ENCODE results near the gene LRRC30.

Gene LRRC30

GRCh38 chr18:7242926-7243325 lies 12.0 kb downstream of the LRRC30 start:
- no peak for DNase-seq

DNA sequence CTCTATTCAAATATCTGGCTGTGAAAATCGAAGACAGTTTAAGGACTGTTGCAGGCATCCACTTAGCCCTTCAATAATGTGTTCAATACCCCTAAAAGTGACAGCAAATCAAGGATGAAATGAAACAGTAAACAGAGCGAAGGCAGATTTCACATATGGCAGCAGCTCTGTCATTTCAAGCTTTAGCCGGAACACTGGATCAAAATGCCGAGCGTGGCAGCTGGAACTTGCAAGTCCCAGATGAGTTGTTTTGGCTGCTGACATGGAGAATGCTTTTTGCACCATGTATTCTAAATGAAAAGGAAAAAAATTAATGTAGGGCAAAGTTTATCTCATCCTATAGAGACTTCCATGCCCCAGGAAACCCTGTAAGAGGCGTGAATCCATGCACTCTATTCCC lies 18.0 kb downstream of the LRRC30 start:
- DNase-seq = no peak

- DNase-seq = no peak
Measured at GRCh38 chr18:7254163-7254562, 23.3 kb downstream of the LRRC30 start.

DNA sequence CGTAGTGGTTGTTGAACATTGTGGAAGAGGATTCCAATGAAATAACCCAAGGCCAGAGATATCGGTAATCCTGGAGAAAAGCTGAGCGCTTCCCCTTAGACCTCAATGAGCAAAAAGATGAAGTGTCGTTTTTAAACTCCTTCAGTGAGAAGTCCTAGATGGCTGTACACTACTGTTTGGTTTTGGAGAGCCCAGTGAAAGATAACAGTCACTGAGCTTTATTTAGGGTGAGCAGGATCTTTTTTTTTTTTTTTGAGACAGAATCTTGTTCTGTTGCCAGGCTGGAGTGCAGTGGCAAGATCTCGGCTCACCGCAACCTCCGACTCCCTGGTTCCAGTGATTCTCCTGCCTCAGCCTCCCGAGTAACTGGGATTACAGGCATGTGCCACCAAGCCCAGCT lies 24.2 kb downstream of the LRRC30 start:
- DNase-seq = no peak

- DNase-seq = no peak
Measured at GRCh38 chr18:7255643-7256042, 24.8 kb downstream of the LRRC30 start.

DNA sequence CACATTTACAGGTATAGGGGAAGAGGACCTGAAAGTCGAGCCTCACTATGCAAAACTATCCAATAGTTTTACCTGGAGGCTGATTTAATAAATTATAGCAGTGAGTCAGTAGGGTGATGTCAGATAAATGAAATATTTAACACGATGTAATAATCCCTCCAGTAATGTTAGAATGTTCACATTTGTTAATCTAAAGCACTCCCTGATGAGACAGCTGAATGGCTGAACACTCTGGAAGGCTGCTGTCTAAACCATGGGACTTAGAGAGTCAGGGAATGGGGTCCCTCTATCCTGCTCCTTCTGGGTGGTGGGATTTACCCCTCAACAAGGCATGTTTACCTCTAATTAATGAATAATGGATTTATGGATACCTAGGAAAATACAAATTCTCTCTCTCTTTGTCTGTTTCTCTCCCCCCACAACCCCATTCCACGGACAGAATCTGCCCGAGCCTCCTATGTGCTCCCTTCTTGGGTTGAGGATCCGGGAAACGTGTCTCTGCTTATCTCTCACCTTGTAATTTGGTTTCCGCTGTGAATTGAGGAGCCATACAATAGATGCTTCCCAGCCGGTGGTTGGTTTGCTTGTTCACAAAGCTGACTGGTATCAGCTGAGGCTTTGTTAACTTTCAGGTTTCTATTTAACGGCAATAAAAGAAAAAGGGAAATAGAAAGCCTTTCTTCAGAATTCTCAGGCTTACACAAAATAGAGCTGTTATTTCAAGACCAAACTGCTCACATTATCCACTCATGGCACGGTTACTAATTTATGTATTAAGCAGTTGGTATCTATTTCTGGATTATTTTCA lies 25.9 kb downstream of the LRRC30 start:
- DNase-seq = no peak

- DNase-seq = no peak
Measured at GRCh38 chr18:7257426-7257740, 26.5 kb downstream of the LRRC30 start.

DNA sequence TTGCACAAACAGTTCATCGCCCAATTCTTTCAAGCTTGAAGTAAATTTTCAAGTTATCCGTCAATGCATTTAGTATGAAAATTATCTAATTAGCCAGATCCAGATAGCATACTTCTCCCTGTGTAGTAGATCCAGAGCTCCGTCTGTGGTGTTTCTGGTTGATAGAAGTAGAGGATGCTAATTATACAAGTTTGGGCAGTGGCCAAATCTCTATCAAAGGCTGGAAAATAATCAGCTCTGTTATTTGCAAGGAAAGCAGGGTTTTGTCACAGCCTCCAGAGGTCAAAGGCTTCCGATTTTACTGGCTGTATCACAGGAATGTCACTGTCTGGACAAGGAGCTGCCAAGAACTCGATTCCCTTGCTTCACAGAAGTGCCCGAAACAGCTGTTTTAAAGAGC lies 28.6 kb downstream of the LRRC30 start:
- DNase-seq = no peak

- no peak for DNase-seq
Measured at GRCh38 chr18:7261199-7261598, 30.3 kb downstream of the LRRC30 start.

DNA sequence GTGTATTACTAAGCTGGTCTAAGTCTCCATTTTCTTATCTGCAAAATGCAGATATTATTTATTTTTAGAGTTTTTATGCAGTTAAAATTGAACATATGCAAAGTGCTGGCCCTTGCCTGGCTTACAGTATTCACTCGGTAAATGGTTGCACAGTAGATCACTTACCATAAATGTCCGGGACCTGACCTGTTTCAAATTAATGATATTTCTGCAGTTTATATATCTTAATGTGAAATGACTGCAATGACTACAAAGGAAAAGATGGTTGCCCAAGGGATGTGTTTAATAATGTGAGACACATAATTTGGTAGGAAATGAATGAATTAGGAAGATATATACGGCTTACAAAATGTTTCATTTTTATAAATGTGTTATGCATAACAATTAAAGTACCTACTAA lies 37.1 kb downstream of the LRRC30 start:
- DNase-seq = no peak

DNA sequence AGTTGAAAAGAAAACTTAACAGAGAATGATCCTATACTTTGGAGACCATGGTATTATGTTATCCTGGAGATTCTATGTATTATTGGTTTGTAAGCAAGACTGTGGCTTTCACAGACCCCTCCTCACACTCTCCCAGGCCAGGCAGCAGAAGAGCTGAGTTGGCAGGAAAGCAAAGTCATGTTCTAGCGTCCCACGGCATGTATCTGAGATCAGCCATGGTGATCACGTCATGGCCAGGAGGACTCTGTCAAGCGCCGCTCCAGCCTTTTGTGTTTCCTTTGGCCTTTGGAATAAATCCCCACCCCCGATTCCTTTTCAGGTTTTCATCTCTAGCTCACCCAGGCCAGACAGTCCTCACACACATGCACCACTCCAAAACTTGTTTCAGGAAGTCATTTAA lies 39.1 kb downstream of the LRRC30 start:
- DNase-seq = no peak

GRCh38 chr18:7272311-7273049 lies 41.6 kb downstream of the LRRC30 start:
- DNase-seq = no peak

DNA sequence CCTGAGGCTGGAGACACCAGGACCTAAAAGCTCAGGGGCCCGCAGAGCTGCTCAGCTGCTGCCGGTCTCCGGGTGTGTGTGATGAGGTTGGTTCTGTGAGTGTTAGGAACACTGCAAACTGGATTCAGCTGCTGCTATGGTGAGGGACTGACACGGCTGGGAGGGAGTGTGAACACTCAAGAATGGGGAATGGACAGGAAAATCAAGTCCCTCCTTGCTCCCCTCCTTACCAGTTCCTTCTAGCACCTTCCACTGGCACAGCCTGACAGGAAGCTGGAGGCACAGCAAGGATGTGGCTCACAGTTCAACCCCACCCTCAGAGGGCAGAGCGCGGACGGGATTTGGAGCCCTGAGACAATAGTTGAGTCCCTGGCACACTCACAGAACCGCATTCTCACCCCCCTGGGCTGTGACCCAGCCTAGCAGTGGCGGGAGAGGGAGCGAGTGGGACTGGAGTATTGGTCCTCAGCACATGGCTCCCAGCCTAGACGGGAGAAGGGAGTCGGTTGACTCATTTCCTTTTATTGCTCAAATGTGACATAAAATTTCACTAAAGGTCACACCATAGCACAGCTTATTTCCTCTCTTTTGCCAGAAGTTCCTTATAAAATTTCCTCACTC lies 42.5 kb downstream of the LRRC30 start:
- no peak for DNase-seq

DNA sequence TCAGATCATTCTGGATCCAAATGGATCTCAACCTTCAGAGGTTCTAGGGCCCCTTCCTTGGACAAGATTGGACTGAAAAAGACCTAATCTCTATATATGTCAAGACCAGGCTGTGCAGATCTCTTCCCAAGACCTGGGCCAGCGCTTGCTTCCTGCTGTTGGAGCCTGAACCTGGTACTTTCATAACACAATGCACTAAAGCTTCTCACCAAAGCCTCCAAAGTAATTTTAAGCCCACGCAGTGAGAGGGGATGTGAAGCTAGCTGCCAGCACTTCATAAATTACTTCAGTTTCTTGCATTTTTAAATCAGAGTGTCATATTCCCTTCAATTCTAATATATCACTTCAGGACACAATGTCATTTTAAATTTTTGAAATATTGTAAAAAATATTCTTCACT lies 50.7 kb downstream of the LRRC30 start:
- DNase-seq = no peak

Data from activated T-cell treated with anti-CD3 and anti-CD28 coated beads, Interleukin-2, amount 50 U/mL, for 1 hour (primary cell).